ENCODE results near the gene ZBTB40.

Gene ZBTB40

DNA sequence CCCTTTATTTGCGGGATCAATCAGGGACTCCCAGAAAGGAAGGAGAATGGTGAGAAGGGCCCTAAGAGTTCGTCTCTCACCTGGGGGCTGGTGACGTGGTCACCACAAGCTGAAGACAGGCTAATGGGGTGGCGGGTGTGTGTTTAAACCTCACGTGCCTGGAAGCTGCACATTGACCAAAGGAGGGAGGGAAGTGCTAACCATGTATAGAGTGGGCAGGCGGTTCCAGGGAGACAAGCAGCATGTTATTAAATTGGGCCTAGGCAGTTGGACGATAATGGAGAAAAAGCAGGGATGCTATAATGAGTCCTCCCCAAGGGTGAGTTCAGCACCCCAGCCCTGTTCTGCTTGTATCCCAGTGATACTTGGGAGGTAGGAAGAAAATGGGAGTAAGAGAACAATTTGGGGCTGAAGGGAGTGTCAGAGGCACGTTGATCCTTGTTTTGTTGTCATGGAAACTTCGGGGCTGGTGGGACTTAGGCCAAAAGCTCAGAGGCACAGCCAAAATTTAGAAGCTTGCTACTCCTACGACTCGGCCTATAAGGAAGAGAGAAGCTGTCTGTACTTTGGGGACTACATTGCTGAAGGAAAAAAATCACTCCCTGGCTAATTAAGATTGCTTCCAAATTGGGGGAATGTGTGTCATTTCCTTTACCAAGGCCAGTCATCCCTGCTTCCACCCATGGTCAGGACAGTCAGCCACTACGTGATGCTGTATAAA, 78.4 kb downstream of the ZBTB40 start:
- TF ChIP-seq, protein P1, sequence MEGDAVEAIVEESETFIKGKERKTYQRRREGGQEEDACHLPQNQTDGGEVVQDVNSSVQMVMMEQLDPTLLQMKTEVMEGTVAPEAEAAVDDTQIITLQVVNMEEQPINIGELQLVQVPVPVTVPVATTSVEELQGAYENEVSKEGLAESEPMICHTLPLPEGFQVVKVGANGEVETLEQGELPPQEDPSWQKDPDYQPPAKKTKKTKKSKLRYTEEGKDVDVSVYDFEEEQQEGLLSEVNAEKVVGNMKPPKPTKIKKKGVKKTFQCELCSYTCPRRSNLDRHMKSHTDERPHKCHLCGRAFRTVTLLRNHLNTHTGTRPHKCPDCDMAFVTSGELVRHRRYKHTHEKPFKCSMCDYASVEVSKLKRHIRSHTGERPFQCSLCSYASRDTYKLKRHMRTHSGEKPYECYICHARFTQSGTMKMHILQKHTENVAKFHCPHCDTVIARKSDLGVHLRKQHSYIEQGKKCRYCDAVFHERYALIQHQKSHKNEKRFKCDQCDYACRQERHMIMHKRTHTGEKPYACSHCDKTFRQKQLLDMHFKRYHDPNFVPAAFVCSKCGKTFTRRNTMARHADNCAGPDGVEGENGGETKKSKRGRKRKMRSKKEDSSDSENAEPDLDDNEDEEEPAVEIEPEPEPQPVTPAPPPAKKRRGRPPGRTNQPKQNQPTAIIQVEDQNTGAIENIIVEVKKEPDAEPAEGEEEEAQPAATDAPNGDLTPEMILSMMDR (conservative IDR thresholded peaks at IDR 0.05) = no peak
- H3K27ac ChIP-seq = no peak overlapping the region

DNA sequence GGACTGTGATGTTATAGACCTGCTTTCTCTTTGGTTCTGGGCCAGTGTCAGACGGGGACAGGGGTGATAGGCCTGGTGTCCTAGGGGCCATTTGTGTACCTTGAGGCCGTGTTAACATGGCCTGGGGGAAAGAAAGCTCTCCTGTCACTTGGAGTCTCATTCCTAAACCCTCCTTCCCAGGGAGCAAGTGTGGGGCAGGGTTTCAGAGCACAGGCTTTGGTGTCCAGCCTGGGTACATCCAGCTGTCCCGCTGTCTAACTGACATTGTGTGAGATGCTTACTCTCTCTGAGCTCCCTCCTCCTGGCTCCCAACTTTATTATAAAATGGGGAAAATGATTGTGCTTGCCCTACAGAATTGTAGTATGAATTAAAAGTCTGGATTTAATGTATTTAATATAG, 79.1 kb downstream of the ZBTB40 start:
- TF ChIP-seq, protein P1 (conservative IDR thresholded peaks at IDR 0.05) = no peak
- no peak overlapping the region for H3K27ac ChIP-seq

GRCh38 chr1:22531251-22531650, 79.6 kb downstream of the ZBTB40 start:
- H3K27ac ChIP-seq = no peak overlapping the region
- TF ChIP-seq, protein P1 (conservative IDR thresholded peaks at IDR 0.05) = no peak

DNA sequence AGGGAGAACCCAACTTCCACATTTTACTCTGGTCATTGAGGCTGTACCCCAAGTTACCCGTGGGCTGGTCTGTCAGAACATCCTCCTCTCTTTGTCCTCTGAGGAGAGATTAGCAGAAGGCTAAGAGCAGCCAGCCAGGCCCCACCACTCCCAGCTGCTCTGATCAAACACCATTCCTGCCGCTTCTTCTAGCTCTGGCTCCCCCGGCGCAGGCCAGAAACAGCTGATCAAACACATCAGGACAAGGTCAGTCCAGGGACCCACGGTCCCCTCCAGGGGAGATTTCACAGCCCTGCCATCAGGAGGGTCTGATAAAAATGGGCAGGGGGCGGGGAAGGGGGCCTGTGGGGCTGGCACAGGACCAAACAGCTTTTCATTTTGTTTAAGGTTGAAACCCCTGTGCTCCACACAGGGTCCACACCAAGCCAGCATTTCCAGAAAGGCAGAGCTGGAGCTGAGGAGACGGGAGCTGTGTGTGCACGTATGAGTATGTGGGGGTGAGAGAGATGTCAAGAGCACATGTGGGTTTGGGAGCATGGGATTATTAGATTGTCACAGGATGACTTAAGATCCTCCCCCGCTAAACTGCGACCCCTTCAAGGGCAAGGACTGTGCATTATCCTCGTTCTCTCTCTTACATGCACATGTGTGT, 81.7 kb downstream of the ZBTB40 start:
- TF ChIP-seq, protein P1 (conservative IDR thresholded peaks at IDR 0.05) = no peak
- no peak overlapping the region for H3K27ac ChIP-seq

DNA sequence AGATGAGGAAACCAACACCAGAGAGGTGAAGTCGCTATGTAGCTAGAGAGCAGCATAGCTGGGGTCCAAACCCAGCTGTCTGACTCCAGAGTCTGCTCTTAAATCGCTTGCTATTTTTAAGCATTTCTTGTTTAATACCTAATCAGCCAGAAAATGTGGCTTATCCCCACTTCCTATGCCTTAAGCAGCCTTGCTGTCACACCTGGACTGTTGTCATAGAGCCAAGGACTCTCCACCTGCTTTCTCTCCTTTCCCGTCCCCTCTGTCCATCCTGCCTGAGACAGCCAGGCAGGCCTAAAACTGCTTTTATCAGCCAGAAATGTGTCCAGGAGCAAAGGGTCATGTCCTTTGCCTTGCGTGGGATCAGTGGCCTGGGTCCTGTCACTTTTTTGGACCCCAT, 83.3 kb downstream of the ZBTB40 start:
- H3K27ac ChIP-seq = no peak overlapping the region
- TF ChIP-seq, protein P1 (conservative IDR thresholded peaks at IDR 0.05) = no peak

- TF ChIP-seq, protein P1 (conservative IDR thresholded peaks at IDR 0.05) = no peak
- H3K27ac ChIP-seq = no peak overlapping the region
Measured at GRCh38 chr1:22535399-22535798, 83.7 kb downstream of the ZBTB40 start.

DNA sequence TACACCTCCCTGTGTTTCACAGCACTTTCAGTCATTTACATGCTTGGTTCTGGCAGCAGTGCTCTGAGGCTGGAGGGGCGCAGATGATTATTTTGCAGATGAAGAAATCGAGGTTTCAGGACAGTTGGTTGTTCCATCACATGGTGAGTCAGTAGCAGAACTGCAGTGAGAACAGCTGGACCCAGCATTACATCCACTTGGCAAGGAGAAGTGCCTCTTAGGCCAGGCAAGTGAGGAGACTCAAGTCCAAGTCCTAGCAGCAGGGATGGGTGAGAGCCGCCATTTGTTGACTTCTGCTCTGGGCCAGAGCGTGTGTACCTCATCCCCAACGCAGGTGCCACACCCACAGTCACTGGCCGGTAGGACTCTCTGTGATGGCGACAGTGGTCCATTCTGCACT, 84.9 kb downstream of the ZBTB40 start:
- TF ChIP-seq, protein P1 (conservative IDR thresholded peaks at IDR 0.05) = no peak
- no peak overlapping the region for H3K27ac ChIP-seq
